LNCAP (cell line): ENCODE results near the gene SMPDL3A.

ENCODE experiments used
- TF ChIP-seq, protein P1 (sequence below): fragments of 450-650 bp; IDR thresholded peaks from 2 replicates; pipeline ENCODE4 v1.5.1; 2017; ENCODE audit warnings: mild to moderate bottlenecking

SMPDL3A gene

DNA sequence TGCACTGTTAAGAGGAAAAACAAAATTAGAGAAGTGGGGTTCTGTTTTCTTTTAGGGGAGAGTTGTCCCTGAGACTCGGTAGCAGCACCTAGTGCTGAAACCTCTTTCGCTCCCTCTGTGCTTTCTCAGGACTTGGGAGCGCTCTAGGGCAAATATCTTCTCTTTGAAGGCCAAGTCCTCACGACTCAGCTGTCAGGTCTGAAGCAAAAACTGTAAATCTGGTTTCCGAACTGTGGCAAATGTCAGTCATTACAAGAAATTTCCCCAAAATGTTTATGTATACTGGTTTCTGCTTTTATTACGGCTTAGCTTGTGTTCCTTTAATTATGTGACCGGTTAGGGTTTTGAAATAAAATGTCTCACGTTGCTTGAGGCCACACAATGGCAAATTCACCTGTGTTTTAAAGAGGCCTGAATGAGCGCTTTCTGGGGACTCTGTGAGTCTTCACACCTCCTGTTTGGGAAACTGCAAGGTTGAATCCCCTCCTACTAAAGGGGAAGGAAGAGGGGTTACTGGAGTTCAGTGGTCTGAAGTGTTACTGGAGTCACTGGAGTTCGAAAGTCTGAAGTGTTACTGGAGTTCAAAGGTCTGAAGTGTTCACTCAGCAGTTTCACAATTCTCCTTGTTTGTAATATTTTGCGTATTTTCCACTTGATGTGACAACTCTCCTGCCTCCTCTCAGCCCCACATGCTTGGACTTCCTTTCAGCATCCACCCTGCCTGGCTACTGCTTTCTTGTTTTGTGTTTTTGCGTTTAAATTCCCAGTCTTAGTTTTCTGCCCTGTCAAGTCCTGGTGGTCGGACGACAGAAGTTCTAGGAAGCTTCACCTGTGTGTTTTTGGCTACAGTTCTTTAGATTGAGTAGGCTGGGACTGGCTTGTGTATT, 1.6 kb downstream of the SMPDL3A start:
- TF ChIP-seq, protein P1, sequence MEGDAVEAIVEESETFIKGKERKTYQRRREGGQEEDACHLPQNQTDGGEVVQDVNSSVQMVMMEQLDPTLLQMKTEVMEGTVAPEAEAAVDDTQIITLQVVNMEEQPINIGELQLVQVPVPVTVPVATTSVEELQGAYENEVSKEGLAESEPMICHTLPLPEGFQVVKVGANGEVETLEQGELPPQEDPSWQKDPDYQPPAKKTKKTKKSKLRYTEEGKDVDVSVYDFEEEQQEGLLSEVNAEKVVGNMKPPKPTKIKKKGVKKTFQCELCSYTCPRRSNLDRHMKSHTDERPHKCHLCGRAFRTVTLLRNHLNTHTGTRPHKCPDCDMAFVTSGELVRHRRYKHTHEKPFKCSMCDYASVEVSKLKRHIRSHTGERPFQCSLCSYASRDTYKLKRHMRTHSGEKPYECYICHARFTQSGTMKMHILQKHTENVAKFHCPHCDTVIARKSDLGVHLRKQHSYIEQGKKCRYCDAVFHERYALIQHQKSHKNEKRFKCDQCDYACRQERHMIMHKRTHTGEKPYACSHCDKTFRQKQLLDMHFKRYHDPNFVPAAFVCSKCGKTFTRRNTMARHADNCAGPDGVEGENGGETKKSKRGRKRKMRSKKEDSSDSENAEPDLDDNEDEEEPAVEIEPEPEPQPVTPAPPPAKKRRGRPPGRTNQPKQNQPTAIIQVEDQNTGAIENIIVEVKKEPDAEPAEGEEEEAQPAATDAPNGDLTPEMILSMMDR, result no peak

DNA sequence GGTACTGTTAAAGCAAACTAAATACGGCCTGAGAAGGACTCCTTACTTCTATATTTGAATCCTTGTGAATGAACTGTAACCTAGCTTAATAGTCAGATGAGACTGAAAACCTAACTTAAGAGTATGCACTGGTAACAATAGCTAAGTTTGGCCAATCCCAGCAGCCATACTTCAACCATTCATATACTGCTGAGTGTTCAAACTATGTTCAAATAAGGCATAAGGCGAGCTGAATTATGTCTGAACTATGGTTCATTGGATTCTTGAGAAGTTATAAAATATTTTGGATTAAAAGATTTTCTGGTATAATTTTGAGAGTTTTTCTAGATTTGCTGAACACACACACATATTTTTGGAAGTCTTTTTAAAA, 2.2 kb downstream of the SMPDL3A start:
- TF ChIP-seq, protein P1, result no peak

DNA sequence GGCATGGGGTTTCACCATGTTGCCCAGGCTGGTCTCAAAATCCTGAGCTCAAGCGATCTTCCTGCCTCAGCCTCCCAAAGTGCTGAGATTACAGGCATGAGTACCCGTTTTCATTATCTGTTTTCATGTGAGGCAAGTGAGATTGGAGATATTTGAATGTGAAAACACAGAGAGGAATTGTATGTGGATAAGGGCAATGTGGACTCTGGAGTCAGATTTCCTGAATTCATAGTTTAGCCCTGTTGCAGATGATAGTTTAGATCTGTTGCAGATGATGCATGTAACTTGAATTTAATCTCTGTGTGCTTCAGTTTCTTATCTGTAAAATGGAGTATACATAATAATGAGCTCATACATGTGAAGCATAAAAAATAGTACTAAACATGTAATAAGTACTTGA, 3.7 kb downstream of the SMPDL3A start:
- TF ChIP-seq, protein P1, result no peak

DNA sequence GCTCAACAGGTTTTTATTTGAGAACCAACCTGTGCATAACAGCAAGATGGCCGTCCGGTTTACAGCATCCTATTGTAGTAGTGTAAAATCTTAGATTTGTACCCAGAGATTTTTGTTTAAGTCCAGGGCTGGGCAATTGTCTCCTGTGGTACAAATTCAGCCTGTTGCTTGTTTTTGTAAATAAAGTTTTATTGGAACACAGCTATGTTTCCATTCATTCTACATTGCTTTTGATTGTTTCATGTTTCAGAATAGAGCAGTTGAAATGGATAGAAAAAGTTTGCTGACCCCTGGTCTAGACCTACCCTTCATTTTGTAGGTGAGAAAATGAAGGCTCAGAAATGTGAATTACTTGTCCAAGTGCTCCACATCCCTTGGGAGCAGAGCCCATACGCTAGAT, 8.5 kb downstream of the SMPDL3A start:
- TF ChIP-seq, protein P1, result no peak

DNA sequence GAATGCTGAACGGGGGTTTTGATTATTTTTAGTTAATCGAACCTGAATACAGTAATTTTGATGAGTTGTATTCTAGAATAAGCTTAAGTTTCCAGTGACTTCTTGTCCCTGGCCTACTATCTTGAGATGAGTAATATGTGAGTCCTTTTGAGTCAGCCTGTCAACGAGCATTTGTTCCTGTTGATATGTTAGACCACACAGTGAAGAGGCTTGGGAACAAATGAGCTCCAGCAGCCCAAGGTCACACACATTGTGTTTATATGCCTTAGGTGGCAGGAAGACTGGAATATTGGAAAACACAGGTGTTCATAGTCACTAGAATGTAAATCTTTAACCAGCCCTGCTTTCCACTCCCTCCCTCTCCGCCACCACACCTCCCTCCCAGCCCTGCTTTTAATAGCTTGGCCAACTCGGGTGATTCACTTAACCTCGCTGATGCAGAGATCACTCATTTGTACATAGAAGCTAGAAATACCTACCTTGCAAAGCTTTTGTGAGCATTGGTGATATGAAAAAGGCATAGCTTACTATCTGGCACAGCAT, 9.1 kb downstream of the SMPDL3A start:
- TF ChIP-seq, protein P1, result no peak

DNA sequence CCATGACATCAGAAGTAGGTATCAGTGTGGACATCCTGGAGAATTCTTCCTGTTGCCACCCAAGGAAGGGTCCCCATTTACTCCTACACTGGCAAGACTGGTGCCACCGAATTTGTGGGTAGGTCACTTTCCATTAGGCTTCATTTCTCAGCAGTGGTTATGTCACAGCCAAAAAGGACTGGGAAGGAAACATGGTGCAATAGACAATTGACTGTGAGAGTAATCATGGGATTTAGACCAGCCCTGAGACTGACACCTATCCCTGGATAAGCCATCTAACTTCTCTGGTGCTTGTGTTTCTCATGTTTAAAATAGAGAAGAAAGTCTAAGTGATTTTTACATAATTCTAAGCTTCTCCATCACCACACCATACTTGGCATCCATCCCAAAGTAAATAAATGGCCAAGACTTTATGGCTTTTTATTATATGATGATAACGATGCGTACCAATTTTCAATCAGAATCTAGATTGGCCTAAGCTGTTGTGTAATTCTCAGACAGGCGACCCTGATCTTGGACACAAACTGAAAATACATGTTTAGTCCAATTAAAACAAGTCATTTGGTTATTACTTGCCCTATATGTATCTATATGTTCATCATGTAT, 10.2 kb downstream of the SMPDL3A start:
- TF ChIP-seq, protein P1, result no peak

DNA sequence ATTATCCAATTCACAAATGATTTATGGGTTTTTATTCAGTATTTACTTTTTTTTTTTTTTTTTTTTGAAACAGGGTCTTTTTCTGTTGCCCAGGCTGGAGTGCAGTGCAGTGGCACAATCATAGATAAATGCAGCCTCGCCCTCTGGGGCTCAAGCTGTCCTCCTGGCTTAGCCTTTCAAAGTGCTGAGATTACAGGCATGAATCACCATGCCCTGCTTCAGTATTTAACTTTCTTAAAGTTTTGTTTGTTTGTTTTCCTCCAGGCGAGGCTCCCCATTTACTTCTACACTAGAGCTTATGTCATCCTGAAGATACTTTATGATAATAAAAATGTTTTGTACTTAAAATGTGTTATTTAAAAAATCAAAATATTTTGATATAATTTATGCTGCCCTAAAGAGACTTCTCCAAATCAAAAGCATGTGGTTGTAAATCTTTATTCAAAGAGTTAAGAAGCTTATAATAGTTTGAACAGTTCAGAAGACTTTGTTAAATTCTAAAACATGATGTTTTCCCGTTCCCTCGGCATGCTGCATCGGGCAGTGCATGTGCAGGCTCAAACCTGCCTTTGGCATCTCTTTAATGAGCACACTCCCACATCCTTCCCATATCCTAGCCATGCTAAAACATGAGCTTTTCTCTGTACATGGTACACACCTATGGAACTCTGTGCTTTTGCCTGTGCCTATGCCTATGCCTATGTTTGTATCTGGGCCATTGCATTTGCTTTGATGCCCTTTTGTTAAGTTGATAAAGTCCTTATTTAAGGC, 11.0 kb downstream of the SMPDL3A start:
- TF ChIP-seq, protein P1, result no peak
